ENCODE data around the gene RBM7. TPM values are rescaled to one million over a fixed set of nuclear protein-coding genes. Genes with fewer than 3 reads are reported as not detected.

The RBM7 gene
- total RNA-seq, 2 donors from 2014 or later, result 57.8 to 59.2 TPM

DNA sequence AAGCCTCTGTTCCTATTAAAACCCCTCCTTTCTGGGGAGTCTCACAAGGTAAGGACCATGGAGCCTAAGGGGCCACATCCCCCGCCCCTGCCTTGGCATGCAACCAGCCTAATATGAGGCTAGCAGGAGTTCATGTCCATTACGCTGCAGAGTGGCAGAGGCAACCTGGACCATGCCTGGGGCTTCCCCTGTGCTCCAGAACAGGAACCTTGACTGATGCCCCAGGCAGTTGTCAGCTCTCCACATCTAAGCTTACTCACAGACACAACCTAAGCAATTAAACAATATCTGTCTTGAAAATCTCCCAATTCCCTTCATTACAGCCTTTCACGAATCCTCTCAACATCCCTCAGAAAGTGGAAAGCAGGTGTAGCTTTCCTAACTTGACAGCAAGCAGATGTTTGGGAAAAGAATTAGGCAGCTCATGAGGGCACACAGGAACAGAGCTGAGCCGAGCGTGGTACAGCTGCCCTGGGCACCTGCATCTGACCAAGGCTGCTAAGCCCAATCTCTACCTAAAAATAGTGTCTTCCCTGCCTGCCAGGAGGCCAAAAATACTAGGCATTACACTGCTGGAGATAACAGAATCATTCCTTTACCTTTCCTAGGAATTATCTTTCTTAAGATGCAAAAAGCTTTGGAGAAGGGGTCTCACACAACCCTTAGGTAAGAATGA lies 20.9 kb upstream of the RBM7 start:
- Mint-ChIP-seq H3K4me1 (peaks cover 3% of the 10 kb centered on the region), H3K4me3 (no peak overlapping the region), H3K27me3 (peaks cover 53% of the 10 kb centered on the region), H3K27ac (no peak overlapping the region), H3K36me3 (ENCODE audit: low read depth) (peaks cover 2% of the 10 kb centered on the region)
- ATAC-seq (no peak), DNase-seq (no peak)
- no peaks in the 10 kb centered on the region for H3K9me3 ChIP-seq (ENCODE audit: control insufficient read depth, low read length, poor library complexity, severe bottlenecking)

DNA sequence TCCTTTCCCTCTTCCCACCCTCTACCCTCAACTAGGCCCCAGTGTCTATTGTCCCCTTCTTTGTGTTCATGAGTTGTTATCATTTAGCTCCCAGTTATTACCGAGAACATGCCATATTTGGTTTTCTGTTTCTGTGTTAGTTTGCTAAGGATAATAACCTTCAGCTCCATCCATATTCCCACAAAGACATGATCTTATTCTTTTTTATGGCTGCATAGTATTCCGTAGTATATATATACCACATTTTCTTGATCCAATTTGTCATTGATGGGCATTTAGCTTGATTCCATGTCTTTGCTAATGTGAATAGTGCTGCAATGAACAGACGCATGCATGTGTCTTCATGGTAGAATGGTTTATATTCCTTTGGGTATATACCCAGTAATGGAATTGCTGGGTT lies 18.0 kb upstream of the RBM7 start:
- no peak overlapping the region for H3K27ac Mint-ChIP-seq
- ATAC-seq (no peak), DNase-seq (no peak)
- no peaks in the 10 kb centered on the region for H3K9me3 ChIP-seq (ENCODE audit: control insufficient read depth, low read length, poor library complexity, severe bottlenecking)
- peaks cover 2% of the 10 kb centered on the region for H3K36me3 Mint-ChIP-seq (ENCODE audit: low read depth)
- H3K27me3 Mint-ChIP-seq, result peaks cover 38% of the 10 kb centered on the region
- H3K4me3 Mint-ChIP-seq, result no peak overlapping the region
- H3K4me1 Mint-ChIP-seq, result peaks cover 3% of the 10 kb centered on the region

DNA sequence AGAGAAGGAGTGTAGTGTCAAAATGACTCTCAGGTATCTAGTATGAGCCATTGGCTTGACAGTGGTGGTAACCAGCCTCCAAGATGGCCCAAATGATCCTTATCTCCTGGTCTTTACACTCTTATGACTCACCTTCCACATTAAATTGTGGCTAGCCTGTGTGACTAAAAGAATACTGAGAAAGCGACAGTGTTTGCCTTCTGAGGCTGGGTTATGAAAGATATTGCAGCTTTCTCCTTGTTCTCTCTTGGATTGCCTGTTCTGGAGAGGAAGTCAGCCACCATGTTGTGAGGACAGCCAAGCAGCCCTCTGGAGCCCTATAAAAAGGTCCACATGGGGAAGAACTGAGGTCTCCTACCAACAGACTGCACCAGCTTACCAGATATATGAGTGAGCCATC lies 16.0 kb upstream of the RBM7 start:
- Mint-ChIP-seq H3K27me3 (peaks cover 22% of the 10 kb centered on the region), H3K36me3 (ENCODE audit: low read depth) (peaks cover 2% of the 10 kb centered on the region), H3K27ac (no peak overlapping the region), H3K4me1 (peaks cover 3% of the 10 kb centered on the region), H3K4me3 (no peak overlapping the region)
- DNase-seq (no peak), ATAC-seq (no peak)
- no peaks in the 10 kb centered on the region for H3K9me3 ChIP-seq (ENCODE audit: control insufficient read depth, low read length, poor library complexity, severe bottlenecking)

DNA sequence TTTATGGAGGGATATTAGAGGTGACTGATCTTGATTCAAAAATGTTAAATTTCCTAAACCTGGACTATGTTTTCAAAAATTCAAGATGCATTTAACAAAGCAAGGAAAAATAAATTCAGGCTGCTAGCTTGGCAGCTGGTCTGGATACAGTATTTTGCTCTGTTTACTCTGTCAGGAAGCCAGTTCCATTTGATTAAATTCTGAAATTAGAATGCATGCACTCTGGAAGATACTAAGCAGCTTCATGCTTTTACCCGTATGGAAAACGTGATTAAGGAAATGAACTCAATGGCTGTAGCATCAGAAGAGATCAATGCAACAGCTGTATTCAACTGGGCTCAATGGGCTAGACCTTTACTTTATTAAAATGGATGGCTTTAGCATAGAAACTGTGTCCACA lies 14.3 kb upstream of the RBM7 start:
- Mint-ChIP-seq H3K27me3 (peaks cover 11% of the 10 kb centered on the region), H3K27ac (no peak overlapping the region), H3K4me1 (no peaks in the 10 kb centered on the region), H3K4me3 (no peak overlapping the region), H3K36me3 (ENCODE audit: low read depth) (no peaks in the 10 kb centered on the region)
- no peaks in the 10 kb centered on the region for H3K9me3 ChIP-seq (ENCODE audit: control insufficient read depth, low read length, poor library complexity, severe bottlenecking)
- ATAC-seq (no peak), DNase-seq (no peak)

DNA sequence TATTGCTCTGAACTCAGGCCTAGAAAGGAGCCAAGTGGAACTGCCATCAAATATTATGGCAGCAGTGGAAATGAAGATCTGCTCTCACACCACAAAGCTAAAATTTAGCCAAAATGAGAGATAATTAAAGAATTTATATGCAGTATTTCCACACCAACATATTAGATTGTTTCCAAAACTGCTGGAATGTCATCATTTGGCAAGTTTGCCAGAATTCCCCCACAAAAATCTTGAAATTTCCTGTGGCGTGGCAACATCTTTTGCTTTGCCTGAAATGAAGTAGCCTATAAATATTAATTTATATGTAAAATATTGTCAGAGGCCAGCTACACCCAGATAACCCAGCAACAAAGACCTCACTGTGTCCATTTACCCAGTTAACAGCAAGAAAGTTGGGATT lies 13.9 kb upstream of the RBM7 start:
- Mint-ChIP-seq H3K27me3 (peaks cover 11% of the 10 kb centered on the region), H3K4me3 (no peak overlapping the region), H3K4me1 (no peaks in the 10 kb centered on the region), H3K36me3 (ENCODE audit: low read depth) (no peaks in the 10 kb centered on the region), H3K27ac (no peak overlapping the region)
- no peaks in the 10 kb centered on the region for H3K9me3 ChIP-seq (ENCODE audit: control insufficient read depth, low read length, poor library complexity, severe bottlenecking)
- ATAC-seq (no peak), DNase-seq (no peak)

DNA sequence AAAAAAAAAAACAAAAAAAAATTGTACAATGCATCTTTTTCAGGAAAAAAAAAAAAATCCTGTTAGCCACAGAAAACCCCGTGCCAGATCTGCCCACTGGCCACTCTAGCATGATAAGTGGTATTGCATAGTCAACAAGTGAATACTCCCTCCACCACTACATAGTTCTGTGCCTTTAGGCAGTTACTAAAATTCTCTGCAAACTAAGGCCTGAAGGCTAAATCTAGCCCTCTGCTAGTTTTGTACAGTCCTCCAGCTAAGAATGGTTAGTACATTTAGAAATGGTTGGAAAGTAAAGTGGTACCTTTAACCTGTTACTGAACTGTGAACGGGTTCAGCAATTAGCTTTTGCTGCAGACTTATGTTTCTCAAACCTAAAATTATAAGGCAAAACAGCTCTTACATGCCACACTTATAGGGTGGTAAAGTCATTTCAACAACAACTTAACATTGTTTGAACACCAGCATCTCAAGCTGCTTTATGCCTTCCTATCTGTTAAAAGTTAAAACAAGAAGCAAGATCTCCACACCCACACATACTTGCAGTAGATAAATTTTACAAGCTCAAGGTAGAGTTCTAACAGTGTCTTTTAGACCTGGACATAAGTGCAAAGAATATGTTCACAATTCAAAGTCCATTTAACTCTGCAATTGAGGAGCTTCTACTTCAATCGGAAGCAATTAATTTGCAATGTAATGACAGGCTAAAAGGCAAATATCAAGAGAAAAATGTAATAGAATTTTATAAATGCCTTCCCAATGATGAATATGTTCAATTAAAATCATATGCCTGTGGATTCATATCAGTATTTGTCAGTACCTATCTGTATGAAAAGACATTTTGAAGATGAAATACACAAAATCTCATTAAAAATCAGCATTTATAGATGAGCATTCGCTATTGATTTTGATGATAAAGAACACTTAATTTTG lies 7.5 kb upstream of the RBM7 start:
- no peaks in the 10 kb centered on the region for H3K9me3 ChIP-seq (ENCODE audit: control insufficient read depth, low read length, poor library complexity, severe bottlenecking)
- Mint-ChIP-seq H3K36me3 (ENCODE audit: low read depth) (no peaks in the 10 kb centered on the region), H3K4me1 (peaks cover 6% of the 10 kb centered on the region), H3K27ac (no peak overlapping the region), H3K27me3 (no peaks in the 10 kb centered on the region), H3K4me3 (no peak overlapping the region)
- ATAC-seq (no peak), DNase-seq (no peak)

DNA sequence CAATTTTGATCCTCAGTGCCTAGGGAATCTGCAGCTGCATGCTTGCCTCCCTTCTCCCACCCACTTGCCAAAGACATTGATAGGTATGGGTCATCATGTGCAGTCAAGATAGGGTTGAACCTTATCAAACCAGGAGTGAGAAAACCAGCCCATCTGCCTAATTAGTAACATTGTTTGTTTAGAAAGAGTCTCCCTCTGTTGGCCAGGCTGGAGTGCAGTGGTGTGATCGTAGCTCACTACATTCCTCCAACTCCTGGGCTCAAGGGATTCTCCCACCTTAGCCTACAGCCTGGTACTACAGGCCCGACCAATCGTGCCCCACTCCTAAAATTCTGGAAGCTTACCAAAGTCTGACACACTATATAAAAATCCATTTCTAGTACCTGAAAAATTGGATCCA lies 4.7 kb upstream of the RBM7 start:
- H3K36me3 Mint-ChIP-seq (ENCODE audit: low read depth), result peaks cover 2% of the 10 kb centered on the region
- H3K4me1 Mint-ChIP-seq, result peaks cover 18% of the 10 kb centered on the region
- DNase-seq (no peak), ATAC-seq (no peak)
- no peak overlapping the region for H3K27ac Mint-ChIP-seq
- H3K4me3 Mint-ChIP-seq, result no peak overlapping the region
- H3K9me3 ChIP-seq (ENCODE audit: control insufficient read depth, low read length, poor library complexity, severe bottlenecking), result no peaks in the 10 kb centered on the region
- H3K27me3 Mint-ChIP-seq, result no peaks in the 10 kb centered on the region

DNA sequence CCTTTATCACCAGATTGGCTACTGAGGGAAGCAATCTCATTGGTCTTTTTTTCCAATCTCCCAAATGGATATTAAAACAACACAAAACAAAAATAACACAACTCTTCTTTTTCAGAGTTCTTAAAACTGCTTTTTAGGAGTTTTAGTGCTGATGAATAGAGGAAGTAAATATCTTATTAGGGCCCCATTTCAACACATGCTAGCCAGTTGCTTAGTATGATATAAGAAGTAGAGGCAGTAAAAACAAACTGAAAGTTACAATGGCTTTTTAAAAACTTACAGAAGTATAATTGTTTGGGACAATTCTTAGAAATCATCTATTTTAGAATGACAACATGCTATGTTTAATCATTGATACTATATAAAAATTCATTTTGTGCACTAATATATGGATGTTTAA lies 3.5 kb upstream of the RBM7 start:
- H3K36me3 Mint-ChIP-seq (ENCODE audit: low read depth), result peaks cover 2% of the 10 kb centered on the region
- H3K4me3 Mint-ChIP-seq, result no peak overlapping the region
- no peak overlapping the region for H3K27ac Mint-ChIP-seq
- DNase-seq, result no peak
- peaks cover 22% of the 10 kb centered on the region for H3K4me1 Mint-ChIP-seq
- H3K9me3 ChIP-seq (ENCODE audit: control insufficient read depth, low read length, poor library complexity, severe bottlenecking), result no peaks in the 10 kb centered on the region
- H3K27me3 Mint-ChIP-seq, result no peaks in the 10 kb centered on the region
- ATAC-seq, result no peak

DNA sequence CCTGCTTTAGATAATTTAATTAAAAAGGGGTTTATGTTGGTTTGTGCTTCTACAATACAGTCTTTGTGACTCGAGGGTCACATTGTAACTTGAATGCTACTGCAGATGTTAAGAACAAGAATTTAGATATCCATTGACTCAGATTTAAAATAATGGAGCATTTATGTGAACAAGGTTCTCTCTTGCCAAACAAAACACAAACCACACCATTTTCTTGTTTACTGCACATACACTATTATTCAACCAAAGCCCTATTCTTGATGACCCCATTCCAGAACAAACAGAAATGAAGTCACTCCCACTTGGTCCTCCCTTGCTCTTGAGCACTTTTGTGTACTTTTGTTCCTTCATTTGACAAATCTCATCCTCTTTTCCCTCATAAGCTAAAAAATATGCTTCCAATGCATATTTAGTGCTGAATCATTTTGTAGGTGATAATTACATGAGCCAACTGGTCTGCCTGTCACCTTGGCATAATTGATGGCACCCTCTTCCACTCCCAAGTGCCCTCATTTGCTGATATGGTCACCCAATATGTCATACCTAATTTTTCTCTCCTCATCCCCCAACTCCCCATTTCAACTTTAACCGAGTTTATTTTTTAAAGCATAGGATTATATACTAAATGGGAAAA lies 3.0 kb upstream of the RBM7 start:
- Mint-ChIP-seq H3K4me1 (peaks cover 25% of the 10 kb centered on the region), H3K27ac (no peak overlapping the region), H3K4me3 (no peak overlapping the region), H3K27me3 (no peaks in the 10 kb centered on the region), H3K36me3 (ENCODE audit: low read depth) (peaks cover 5% of the 10 kb centered on the region)
- H3K9me3 ChIP-seq (ENCODE audit: control insufficient read depth, low read length, poor library complexity, severe bottlenecking), result no peaks in the 10 kb centered on the region
- ATAC-seq, result no peak
- no peak for DNase-seq

DNA sequence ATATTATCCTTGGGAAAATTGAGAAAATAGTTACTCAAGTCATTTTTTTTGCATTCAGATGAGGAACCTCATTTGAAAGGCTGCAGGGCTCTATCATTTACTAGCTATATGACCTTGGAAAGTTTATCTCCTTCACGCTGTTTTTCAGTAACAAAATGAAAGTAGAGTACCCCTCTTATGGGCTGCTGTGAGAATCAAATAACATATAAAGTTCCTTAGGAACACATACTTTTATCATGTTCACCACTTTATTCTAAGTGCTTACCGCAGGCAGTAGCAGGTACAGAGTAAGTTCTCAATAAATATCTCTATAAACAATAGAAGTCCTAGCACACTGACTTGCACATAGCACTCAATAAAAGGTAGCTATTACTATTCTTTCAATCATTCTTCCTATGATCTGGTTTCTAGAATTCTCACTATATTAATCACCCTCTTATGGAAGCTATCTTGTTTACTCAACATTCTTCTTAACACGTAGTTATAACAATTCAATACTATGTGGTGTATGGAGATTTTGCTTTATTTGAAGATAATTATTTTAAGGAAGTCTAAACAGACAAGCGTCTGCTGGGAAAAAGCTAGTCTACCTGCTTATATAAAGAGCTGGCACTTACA lies 2.1 kb upstream of the RBM7 start:
- Mint-ChIP-seq H3K4me1 (peaks cover 28% of the 10 kb centered on the region), H3K36me3 (ENCODE audit: low read depth) (peaks cover 5% of the 10 kb centered on the region), H3K4me3 (no peak overlapping the region), H3K27ac (peak overlapping the region; percentile 98), H3K27me3 (no peaks in the 10 kb centered on the region)
- DNase-seq (no peak), ATAC-seq (no peak)
- no peaks in the 10 kb centered on the region for H3K9me3 ChIP-seq (ENCODE audit: control insufficient read depth, low read length, poor library complexity, severe bottlenecking)

DNA sequence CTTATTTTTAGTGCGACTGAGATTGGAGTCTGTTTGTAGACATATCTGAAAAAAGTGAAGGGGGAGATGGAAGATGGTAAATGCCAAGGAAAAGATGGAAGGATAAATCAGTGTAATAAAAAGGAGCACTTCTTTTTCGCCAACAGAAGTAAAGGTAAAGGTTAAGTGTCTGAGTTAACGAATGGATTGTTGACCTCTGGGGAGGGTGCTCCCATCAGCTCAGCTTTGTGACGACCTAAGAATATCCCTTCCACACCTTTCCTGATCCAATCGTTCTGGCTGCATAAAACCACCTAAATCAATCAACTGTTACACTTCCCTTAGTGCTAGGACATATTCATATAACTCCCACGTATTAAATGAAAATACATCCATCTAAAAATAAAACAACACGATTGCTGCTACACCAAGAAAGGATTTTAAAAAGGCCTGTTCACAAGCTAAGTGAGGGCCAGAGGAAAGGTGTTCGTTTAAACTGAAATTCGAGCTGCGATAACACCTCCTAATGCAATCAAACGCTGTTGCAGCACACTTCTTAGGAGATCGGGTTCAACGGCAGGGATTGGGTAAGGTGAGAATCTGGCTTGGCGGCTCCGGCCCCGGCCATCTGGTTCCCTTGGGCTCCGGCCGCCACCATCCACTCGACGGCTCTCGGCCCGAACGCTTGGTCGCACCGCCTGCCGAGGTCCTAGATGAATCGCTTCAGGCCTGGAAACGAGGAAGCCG lies 813 bp upstream of the RBM7 start:
- Mint-ChIP-seq H3K4me3 (peak overlapping the region; percentile 95), H3K36me3 (ENCODE audit: low read depth) (peaks cover 9% of the 10 kb centered on the region), H3K27me3 (no peaks in the 10 kb centered on the region), H3K4me1 (peaks cover 33% of the 10 kb centered on the region), H3K27ac (peak overlapping the region; percentile 98)
- H3K9me3 ChIP-seq (ENCODE audit: control insufficient read depth, low read length, poor library complexity, severe bottlenecking), result no peaks in the 10 kb centered on the region
- DNase-seq (no peak), ATAC-seq (peak; percentile 9)

DNA sequence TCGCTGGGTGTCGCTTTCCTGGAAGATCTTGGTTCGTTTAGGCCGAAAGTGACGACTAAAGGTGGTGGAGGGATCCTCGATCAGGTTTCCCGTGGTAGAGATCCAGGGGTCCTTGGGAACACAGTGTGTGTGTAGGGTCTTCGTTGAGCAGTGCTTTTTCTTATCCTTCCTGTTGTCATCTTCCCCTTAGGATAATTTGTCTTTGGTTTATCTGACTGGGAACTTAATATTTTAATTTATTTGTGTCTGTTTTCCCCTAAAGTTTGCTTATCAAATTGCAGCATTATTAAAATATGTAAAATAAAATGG lies 403 bp downstream of the RBM7 start:
- ATAC-seq (no peak), DNase-seq (no peak)
- no peaks in the 10 kb centered on the region for H3K27me3 Mint-ChIP-seq
- peaks cover 40% of the 10 kb centered on the region for H3K4me1 Mint-ChIP-seq
- H3K4me3 Mint-ChIP-seq, result peak overlapping the region; percentile 95
- peak overlapping the region; percentile 98 for H3K27ac Mint-ChIP-seq
- no peaks in the 10 kb centered on the region for H3K9me3 ChIP-seq (ENCODE audit: control insufficient read depth, low read length, poor library complexity, severe bottlenecking)
- peaks cover 9% of the 10 kb centered on the region for H3K36me3 Mint-ChIP-seq (ENCODE audit: low read depth)

DNA sequence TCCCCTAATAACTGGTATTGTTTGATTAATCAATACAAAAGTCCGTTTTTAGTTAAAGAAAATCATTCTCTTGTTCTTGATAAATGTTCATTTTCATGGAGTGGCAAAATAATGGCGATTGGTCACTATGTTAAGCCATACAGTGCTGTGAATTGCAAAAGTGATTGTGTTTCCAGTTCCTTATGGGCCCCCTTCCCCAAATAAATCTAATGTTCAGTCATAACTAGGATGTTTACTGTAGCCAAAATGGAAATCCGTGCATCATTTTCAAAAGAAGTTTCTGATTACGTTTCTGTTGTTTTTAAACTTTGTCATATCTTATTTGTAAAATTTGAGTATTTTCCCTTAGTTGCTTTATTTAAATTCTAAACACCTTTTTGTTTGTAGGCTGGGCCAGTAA lies 845 bp downstream of the RBM7 start:
- H3K4me1 Mint-ChIP-seq, result peaks cover 40% of the 10 kb centered on the region
- DNase-seq, result no peak
- no peaks in the 10 kb centered on the region for H3K27me3 Mint-ChIP-seq
- H3K36me3 Mint-ChIP-seq (ENCODE audit: low read depth), result peaks cover 9% of the 10 kb centered on the region
- peak overlapping the region; percentile 95 for H3K4me3 Mint-ChIP-seq
- ATAC-seq, result no peak
- H3K9me3 ChIP-seq (ENCODE audit: control insufficient read depth, low read length, poor library complexity, severe bottlenecking), result no peaks in the 10 kb centered on the region
- H3K27ac Mint-ChIP-seq, result peak overlapping the region; percentile 98

All from T-helper 17 cell (primary cell).